ENCODE measurements around the gene MAML2.

DNA sequence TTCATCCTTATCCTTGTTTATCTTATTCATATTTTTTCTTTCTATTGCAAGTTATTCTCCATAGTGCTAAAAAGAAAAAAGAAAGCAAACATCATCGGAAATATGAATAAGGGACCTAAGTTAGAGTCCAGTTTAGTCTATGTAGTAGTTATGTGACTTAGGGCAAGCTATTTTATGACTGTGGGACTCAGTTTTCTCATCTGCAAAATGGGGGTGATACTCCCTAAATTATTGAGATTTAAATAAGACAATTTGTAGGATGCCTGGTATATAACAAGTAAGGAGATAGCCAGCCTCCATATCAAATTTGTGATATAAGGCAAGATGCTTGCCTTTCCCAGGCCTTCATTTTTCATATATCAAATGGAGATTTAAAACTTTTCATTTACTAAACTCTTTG, 69.5 kb downstream of the MAML2 start:
- TF ChIP-seq POLR2AphosphoS5 (IDR thresholded peaks at IDR 0.05; ENCODE audit: low read depth, low read length): no peak
- TF ChIP-seq, protein P1, sequence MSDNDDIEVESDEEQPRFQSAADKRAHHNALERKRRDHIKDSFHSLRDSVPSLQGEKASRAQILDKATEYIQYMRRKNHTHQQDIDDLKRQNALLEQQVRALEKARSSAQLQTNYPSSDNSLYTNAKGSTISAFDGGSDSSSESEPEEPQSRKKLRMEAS (IDR thresholded peaks at IDR 0.05; ENCODE audit: low read depth): no peak
- TF ChIP-seq, protein P2, sequence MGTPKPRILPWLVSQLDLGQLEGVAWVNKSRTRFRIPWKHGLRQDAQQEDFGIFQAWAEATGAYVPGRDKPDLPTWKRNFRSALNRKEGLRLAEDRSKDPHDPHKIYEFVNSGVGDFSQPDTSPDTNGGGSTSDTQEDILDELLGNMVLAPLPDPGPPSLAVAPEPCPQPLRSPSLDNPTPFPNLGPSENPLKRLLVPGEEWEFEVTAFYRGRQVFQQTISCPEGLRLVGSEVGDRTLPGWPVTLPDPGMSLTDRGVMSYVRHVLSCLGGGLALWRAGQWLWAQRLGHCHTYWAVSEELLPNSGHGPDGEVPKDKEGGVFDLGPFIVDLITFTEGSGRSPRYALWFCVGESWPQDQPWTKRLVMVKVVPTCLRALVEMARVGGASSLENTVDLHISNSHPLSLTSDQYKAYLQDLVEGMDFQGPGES (IDR thresholded peaks at IDR 0.05; ENCODE audit: low read depth, low read length): no peak
- TF ChIP-seq EZH2phosphoT487 (IDR thresholded peaks at IDR 0.05; ENCODE audit: borderline replicate concordance, low read depth): no peak

Data from SK-N-SH (cell line).